Uterus (tissue), 2 donors: Measurements from ENCODE around the gene SP140.

Experiments used
- CTCF ChIP-seq, 4 experiments: fragments of 200-600 bp in 2 of 4; fragments of 450-650 bp in 2 of 4; sonication (generic) in 2 of 4; IDR thresholded peaks; one replicate each; pipeline ENCODE4 v1.5.1; 2016 to 2019; ENCODE audit warnings: antibody characterized with exemption in 4 of 4, mild to moderate bottlenecking in 2 of 4, moderate library complexity in 1 of 4
- POLR2A ChIP-seq, 2 donors: fragments of 450-650 bp; IDR thresholded peaks; one replicate each; pipeline ENCODE4 v1.6.1; 2016; ENCODE audit warnings: antibody characterized with exemption in 2 of 2, mild to moderate bottlenecking in 1 of 2, moderate library complexity in 1 of 2

- TF ChIP-seq CTCF (IDR thresholded peaks at IDR 0.05) (no peak), POLR2A (IDR thresholded peaks at IDR 0.05) (no peak)
Measured at GRCh38 chr2:230308402-230309000, 83.0 kb downstream of the SP140 start.
